ENCODE results near the gene KLHDC1.

DNA sequence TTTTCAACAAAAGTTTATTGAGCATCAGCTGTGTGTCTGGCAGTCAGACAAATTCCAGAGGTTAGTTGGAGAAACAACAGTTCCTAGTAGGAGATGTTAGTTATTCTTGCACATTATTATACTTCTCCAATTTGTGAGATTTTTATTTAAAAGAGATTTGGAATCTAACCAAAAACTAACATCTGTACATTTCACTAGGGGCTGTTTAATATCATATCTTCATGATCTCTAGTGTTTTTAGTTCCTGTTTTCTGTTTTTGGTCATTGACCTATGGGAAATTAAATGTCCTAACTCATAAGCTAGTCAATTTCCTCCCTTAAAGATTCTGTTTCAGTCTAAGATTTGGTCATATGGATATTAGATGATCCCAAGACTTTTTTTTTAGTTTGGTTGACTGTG is 40.9 kb downstream of the KLHDC1 start:
- TF ChIP-seq, protein P1, sequence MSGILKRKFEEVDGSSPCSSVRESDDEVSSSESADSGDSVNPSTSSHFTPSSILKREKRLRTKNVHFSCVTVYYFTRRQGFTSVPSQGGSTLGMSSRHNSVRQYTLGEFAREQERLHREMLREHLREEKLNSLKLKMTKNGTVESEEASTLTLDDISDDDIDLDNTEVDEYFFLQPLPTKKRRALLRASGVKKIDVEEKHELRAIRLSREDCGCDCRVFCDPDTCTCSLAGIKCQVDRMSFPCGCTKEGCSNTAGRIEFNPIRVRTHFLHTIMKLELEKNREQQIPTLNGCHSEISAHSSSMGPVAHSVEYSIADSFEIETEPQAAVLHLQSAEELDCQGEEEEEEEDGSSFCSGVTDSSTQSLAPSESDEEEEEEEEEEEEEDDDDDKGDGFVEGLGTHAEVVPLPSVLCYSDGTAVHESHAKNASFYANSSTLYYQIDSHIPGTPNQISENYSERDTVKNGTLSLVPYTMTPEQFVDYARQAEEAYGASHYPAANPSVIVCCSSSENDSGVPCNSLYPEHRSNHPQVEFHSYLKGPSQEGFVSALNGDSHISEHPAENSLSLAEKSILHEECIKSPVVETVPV (CRISPR knock-in tag; IDR thresholded peaks at IDR 0.05) = no peak
- TF ChIP-seq ESRRG (CRISPR knock-in tag; IDR thresholded peaks at IDR 0.05) (no peak), PPARA (CRISPR knock-in tag; IDR thresholded peaks at IDR 0.05; ENCODE audit: borderline replicate concordance) (no peak), TCF4 (CRISPR knock-in tag; IDR thresholded peaks at IDR 0.05; ENCODE audit: borderline replicate concordance) (no peak), ZFP3 (CRISPR knock-in tag; IDR thresholded peaks at IDR 0.05) (no peak), BACH2 (CRISPR knock-in tag; IDR thresholded peaks at IDR 0.05; ENCODE audit: borderline replicate concordance) (no peak), ISL1 (CRISPR knock-in tag; IDR thresholded peaks at IDR 0.05) (no peak), ZNF8 (CRISPR knock-in tag; IDR thresholded peaks at IDR 0.05) (no peak)
- TF ChIP-seq, protein P2, sequence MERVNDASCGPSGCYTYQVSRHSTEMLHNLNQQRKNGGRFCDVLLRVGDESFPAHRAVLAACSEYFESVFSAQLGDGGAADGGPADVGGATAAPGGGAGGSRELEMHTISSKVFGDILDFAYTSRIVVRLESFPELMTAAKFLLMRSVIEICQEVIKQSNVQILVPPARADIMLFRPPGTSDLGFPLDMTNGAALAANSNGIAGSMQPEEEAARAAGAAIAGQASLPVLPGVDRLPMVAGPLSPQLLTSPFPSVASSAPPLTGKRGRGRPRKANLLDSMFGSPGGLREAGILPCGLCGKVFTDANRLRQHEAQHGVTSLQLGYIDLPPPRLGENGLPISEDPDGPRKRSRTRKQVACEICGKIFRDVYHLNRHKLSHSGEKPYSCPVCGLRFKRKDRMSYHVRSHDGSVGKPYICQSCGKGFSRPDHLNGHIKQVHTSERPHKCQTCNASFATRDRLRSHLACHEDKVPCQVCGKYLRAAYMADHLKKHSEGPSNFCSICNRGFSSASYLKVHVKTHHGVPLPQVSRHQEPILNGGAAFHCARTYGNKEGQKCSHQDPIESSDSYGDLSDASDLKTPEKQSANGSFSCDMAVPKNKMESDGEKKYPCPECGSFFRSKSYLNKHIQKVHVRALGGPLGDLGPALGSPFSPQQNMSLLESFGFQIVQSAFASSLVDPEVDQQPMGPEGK (CRISPR knock-in tag; IDR thresholded peaks at IDR 0.05; ENCODE audit: borderline replicate concordance) = no peak
